ENCODE data around the gene LAPTM4A. TPM values are rescaled to one million over a fixed set of nuclear protein-coding genes. Genes with fewer than 3 reads are reported as not detected.

LAPTM4A gene
- total RNA-seq, 1 experiment from 2014 or later: 26.8 TPM

Other genes with a start within 250 kb of the LAPTM4A start
- 7.0 and 9.7 TPM in 2 replicates for gene TTC32, start 149.6 kb downstream of the LAPTM4A start, total RNA-seq (2014; rRNA removed; shearing (Covaris generic))
- gene WDR35, start 61.5 kb downstream of the LAPTM4A start, total RNA-seq (2014; rRNA removed; shearing (Covaris generic)): 3.9 and 4.4 TPM in 2 replicates
- gene MATN3, start 39.0 kb downstream of the LAPTM4A start, total RNA-seq (2014; rRNA removed; shearing (Covaris generic)): 0.26 and 1.0 TPM in 2 replicates
- 304 and 307 TPM in 2 replicates for gene SDC1, start 173.5 kb upstream of the LAPTM4A start, total RNA-seq (2014; rRNA removed; shearing (Covaris generic))

Data from HT-29 (cell line).